CD4-positive, alpha-beta memory T cell (primary cell): Measurements from ENCODE around the gene RASGRP2. TPM values are rescaled to one million over a fixed set of nuclear protein-coding genes. Genes with fewer than 3 reads are reported as not detected.

Experiments used
- CTCF ChIA-PET: fragments of 350-600 bp; sonication (Branson Sonifier 250); formaldehyde crosslinking; loops from one replicate; lab custom pipeline; 2021; ENCODE audit warnings: inconsistent platforms; ENCODE audit not compliant: partially characterized antibody; lab: Charles Lee
- POLR2A ChIA-PET: fragments of 350-600 bp; sonication (Branson Sonifier 250); formaldehyde crosslinking; loops from one replicate; lab custom pipeline; 2021; ENCODE audit not compliant: partially characterized antibody; lab: Charles Lee
- DNase-seq, 5 donors: peaks; one replicate each; pipeline versions ENCODE4 v3.0.0 to v3.0.0-alpha.2; 2020 to 2022; ENCODE audit warnings: mixed read lengths in 1 of 5
- H3K27ac ChIP-seq: one replicate; pipeline ENCODE4 v1.7.0; 2013; ENCODE audit warnings: low read depth, low read length
- H3K27me3 ChIP-seq: 2 replicates; pipeline ENCODE4 v1.7.0; 2013; ENCODE audit warnings: mild to moderate bottlenecking, low read length, moderate library complexity; ENCODE audit not compliant: insufficient read depth
- H3K36me3 ChIP-seq: 2 replicates; pipeline ENCODE4 v1.7.0; 2013; ENCODE audit warnings: mild to moderate bottlenecking, low read length, moderate library complexity; ENCODE audit not compliant: insufficient read depth
- H3K4me1 ChIP-seq: 2 replicates; pipeline ENCODE4 v1.7.0; 2013; ENCODE audit warnings: mild to moderate bottlenecking, low read length, moderate library complexity; ENCODE audit not compliant: insufficient read depth
- H3K4me3 ChIP-seq, 2 donors: one replicate each; pipeline ENCODE4 v1.7.0; 2013; ENCODE audit warnings: low read length in 2 of 2, mild to moderate bottlenecking in 1 of 2
- H3K9me3 ChIP-seq, 2 donors: one replicate each; pipeline ENCODE4 v1.7.0; 2013; ENCODE audit warnings: low read length in 2 of 2, control low read depth in 1 of 2; ENCODE audit not compliant: control insufficient read depth in 1 of 2
- H3K27ac Mint-ChIP-seq, 7 donors: one replicate each; pipeline ENCODE4 v1.8.0; 2020 to 2021; ENCODE audit warnings: mixed read lengths in 7 of 7, mild to moderate bottlenecking in 6 of 7, inconsistent platforms in 3 of 7, moderate library complexity in 3 of 7
- H3K27me3 Mint-ChIP-seq, 2 donors: one replicate each; pipeline ENCODE4 v1.8.0; 2020 to 2021; ENCODE audit warnings: mixed read lengths in 2 of 2
- H3K36me3 Mint-ChIP-seq, 2 donors: one replicate each; pipeline ENCODE4 v1.8.0; 2020 to 2021; ENCODE audit warnings: mixed read lengths in 2 of 2, inconsistent platforms in 1 of 2, mild to moderate bottlenecking in 1 of 2
- H3K4me1 Mint-ChIP-seq, 4 donors: one replicate each; pipeline ENCODE4 v1.8.0; 2020 to 2021; ENCODE audit warnings: mixed read lengths in 4 of 4, mild to moderate bottlenecking in 1 of 4
- H3K4me3 Mint-ChIP-seq, 8 donors: one replicate each; pipeline ENCODE4 v1.8.0; 2020 to 2021; ENCODE audit warnings: mixed read lengths in 8 of 8, mild to moderate bottlenecking in 7 of 8, moderate library complexity in 6 of 8, inconsistent platforms in 3 of 8
- H3K9me3 Mint-ChIP-seq, 8 donors: one replicate each; pipeline ENCODE4 v1.8.0; 2020 to 2021; ENCODE audit warnings: mixed read lengths in 8 of 8, mild to moderate bottlenecking in 5 of 8, inconsistent platforms in 3 of 8, moderate library complexity in 1 of 8
- intact Hi-C: fragments of 100-400 bp; cut with micrococcal nuclease; formaldehyde crosslinking; loops from one replicate; pipeline ENCODE4 v1.15.1; 2023
- polyA plus RNA-seq, 2 donors: library from polyadenylated mRNA; unstranded; fragments of 300-500 nt; fragmentation: Illumina TruSeq; gene quantifications; one replicate each; pipeline ENCODE4 v1.2.3, GENCODE V29; 2021
- total RNA-seq, 2 experiments: library from RNA; stranded (reverse); gene quantifications; one replicate each; pipeline ENCODE4 v1.2.3, GENCODE V29; 2021

The RASGRP2 gene
- total and polyA plus RNA-seq, 4 experiments from 2014 or later = 177 to 463 (median 324) TPM

DNA sequence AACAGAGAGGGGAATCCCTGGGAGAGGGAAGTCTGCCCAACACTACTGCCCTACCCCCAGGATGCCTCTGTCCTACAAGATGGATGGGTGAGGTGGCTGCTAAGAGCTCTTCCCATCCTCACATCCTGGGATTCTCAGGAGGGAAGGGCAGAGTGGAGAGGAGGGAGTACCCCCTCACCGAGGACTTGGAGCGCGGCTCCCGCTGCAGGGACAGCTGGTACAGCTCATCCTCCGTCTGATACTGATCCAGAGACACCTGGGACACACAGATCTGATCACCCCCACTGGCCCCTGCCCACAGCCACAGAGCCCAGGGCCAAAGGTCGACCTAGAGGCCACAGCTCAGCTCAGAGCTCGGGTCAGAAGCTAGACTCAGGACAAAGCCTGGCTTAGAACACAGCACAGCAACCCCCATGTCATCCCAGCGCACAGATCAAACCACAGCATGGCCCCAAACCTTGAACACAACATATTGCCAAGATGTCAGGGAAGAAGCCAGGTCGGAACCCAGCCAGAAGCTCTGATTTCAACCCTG lies 8.2 kb downstream of the RASGRP2 start:
- H3K27ac Mint-ChIP-seq = peak overlapping the region in 4 of 7 donors; percentile 70 to 80 (median 77)
- H3K9me3 ChIP-seq = no peaks in the 10 kb centered on the region
- H3K36me3 Mint-ChIP-seq = peaks cover 44 to 71% of the 10 kb centered on the region in 2 donors
- H3K4me3 ChIP-seq = no peak overlapping the region
- H3K4me1 ChIP-seq = peaks cover 22% of the 10 kb centered on the region
- intact Hi-C loops = no loop called here
- H3K4me1 Mint-ChIP-seq = peaks cover 22 to 58% (median 28%) of the 10 kb centered on the region in 4 donors
- DNase-seq = no peak
- no peak overlapping the region for H3K27ac ChIP-seq
- H3K36me3 ChIP-seq = peaks cover 70% of the 10 kb centered on the region
- CTCF ChIA-PET = interaction anchor here (0.6 to 1.5 kb wide), 4 partner anchors 9 to 47 kb away, joined by 3 to 7 read pairs (median 3); no protein-coding TSS in a partner anchor
- no peak overlapping the region for H3K4me3 Mint-ChIP-seq
- no peaks in the 10 kb centered on the region for H3K27me3 Mint-ChIP-seq
- H3K9me3 Mint-ChIP-seq = no peaks in the 10 kb centered on the region
- POLR2A ChIA-PET = interaction anchor here (0.7 to 26.2 kb wide), 3 partner anchors 8 to 68 kb away, joined by 3 to 1500 read pairs (median 14); partner anchors contain the start of genes MAP4K2, PYGM, RASGRP2 and SF1
- no peaks in the 10 kb centered on the region for H3K27me3 ChIP-seq

DNA sequence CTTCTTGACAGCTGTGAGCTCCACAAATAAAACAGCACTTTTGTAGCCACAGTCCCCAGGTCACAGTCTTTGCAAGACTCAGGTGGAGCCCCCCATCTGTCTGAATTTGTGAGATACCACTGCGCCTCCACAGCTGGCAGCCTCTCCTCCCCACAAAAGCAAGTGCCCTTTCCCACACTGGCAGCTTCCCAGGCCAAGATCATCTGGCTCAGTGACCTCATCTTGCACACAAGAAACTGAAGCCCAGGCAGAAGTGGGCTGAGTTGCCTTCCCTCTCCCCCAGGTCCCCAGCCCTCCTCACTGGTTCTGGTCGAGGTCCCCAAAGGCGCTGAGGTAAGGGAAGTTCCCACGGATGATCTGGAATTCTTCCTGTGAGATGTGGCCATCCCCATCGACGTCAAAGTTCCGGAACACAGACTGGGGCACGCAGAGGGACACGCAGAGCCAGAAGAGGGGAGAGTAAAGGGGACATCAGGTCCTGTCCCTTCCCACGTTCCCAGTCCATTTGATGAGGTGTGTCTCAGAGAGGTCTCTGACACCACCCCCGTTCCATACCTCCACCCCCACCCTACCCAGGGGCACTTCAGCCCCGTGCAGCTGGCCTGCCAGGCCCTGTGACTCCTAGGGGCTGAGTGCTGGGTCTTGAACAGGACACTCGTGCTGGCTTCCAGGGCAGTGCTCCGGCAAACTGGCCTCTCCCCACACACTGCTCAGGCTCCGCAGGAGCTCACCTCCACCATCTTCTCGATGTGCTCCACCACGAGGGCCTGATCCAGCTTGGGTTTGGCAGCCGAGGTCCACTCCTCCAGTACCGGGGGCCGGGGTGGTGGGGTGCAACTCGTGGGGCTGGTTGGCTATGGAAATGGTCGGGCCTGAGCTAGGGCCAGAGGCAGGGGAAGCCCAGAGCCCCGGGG lies 8.9 kb downstream of the RASGRP2 start:
- CTCF ChIA-PET = interaction anchor here (0.6 to 1.5 kb wide), 3 partner anchors 9 to 46 kb away, joined by 3 to 7 read pairs (median 3); no protein-coding TSS in a partner anchor
- Mint-ChIP-seq H3K9me3 (no peaks in the 10 kb centered on the region), H3K4me1 (peaks cover 16 to 50% (median 22%) of the 10 kb centered on the region in 4 donors), H3K27me3 (no peaks in the 10 kb centered on the region), H3K27ac (peak overlapping the region in 3 of 7 donors; percentile 40 to 46 (median 46)), H3K4me3 (no peak overlapping the region), H3K36me3 (peaks cover 41 to 70% of the 10 kb centered on the region in 2 donors)
- no peak overlapping the region for H3K27ac ChIP-seq
- peaks cover 70% of the 10 kb centered on the region for H3K36me3 ChIP-seq
- no peaks in the 10 kb centered on the region for H3K9me3 ChIP-seq
- POLR2A ChIA-PET = interaction anchor here (0.6 to 26.2 kb wide), 4 partner anchors 9 to 68 kb away, joined by 3 to 1500 read pairs (median 8); partner anchors contain the start of genes MAP4K2, PYGM, RASGRP2 and SF1
- peaks cover 14% of the 10 kb centered on the region for H3K4me1 ChIP-seq
- no peak for DNase-seq
- no peaks in the 10 kb centered on the region for H3K27me3 ChIP-seq
- intact Hi-C loops = no loop called here
- H3K4me3 ChIP-seq = no peak overlapping the region

DNA sequence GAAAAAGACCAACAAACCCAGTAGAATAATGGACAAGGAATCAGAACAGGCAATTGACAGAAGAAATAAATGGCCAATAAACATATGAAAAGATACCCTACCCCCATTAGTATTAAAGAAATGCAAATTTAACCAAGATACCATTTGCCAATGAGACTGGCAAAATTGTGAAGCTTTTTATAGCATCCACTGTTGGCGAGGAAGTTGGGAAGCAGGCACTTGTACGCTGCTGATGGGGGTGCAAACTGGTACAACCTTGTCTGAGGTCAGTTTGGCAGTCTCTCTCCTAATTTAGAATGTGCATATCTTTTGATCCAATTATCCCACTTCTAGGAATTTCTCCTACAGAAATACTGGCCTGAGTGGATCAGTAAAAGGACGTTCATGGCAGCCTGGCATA lies 12.3 kb downstream of the RASGRP2 start:
- ChIA-PET POLR2A (interaction anchor here (1.0 to 2.2 kb wide), 2 partner anchors 11 to 13 kb away, joined by 3 to 5 read pairs; no protein-coding TSS in a partner anchor), CTCF (no interaction called here)
- peaks cover 65% of the 10 kb centered on the region for H3K36me3 ChIP-seq
- intact Hi-C loops = no loop called here
- H3K36me3 Mint-ChIP-seq = peaks cover 46 to 68% of the 10 kb centered on the region in 2 donors
- H3K4me3 Mint-ChIP-seq = no peak overlapping the region
- H3K4me3 ChIP-seq = no peak overlapping the region
- peaks cover 15 to 33% (median 20%) of the 10 kb centered on the region in 4 donors for H3K4me1 Mint-ChIP-seq
- no peaks in the 10 kb centered on the region for H3K9me3 Mint-ChIP-seq
- no peak overlapping the region for H3K27ac ChIP-seq
- H3K4me1 ChIP-seq = peaks cover 7% of the 10 kb centered on the region
- H3K27me3 ChIP-seq = no peaks in the 10 kb centered on the region
- DNase-seq = no peak
- H3K9me3 ChIP-seq = no peaks in the 10 kb centered on the region
- peak overlapping the region in 2 of 7 donors; percentile 45 to 72 for H3K27ac Mint-ChIP-seq
- H3K27me3 Mint-ChIP-seq = no peaks in the 10 kb centered on the region

DNA sequence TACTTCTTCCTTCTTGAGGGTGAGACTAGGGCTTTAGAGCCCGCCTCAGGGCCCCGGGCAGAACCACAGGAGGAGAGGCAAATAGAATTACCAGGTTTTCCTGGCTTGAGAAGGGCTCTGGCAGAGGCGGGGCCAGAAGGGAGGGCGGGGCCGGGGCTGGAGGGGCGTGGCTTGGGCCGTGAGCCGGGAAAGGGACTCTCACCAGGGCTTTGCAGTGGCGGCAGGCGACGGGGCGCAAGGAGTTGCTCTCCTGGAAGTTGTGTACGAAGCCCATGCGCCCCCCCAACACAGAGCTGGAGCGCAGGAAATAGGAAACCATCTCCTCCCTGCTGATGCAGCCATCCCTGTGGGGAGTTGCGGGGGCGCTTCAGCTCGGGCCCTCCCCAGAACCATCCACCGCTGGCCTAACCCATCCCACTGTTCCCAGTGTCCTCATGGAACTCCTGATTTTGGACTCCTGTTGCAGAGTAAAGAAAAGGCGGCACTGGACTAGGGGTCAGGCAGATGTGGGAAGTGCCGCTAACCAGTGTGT lies 14.0 kb downstream of the RASGRP2 start:
- peak in 1 of 5 donors; percentile 27 for DNase-seq
- Histone ChIP-seq H3K4me1 (no peaks in the 10 kb centered on the region), H3K36me3 (peaks cover 54% of the 10 kb centered on the region), H3K27ac (no peak overlapping the region), H3K4me3 (no peak overlapping the region), H3K27me3 (no peaks in the 10 kb centered on the region), H3K9me3 (no peaks in the 10 kb centered on the region)
- peaks cover 37 to 62% of the 10 kb centered on the region in 2 donors for H3K36me3 Mint-ChIP-seq
- H3K9me3 Mint-ChIP-seq = no peaks in the 10 kb centered on the region
- no peaks in the 10 kb centered on the region for H3K27me3 Mint-ChIP-seq
- intact Hi-C loops = no loop called here
- ChIA-PET POLR2A (interaction anchor here (1.0 to 2.2 kb wide), 3 partner anchors 11 to 45 kb away, joined by 3 to 5 read pairs (median 5); no protein-coding TSS in a partner anchor), CTCF (no interaction called here)
- no peak overlapping the region for H3K4me3 Mint-ChIP-seq
- H3K4me1 Mint-ChIP-seq = peaks cover 14 to 23% (median 21%) of the 10 kb centered on the region in 4 donors
- H3K27ac Mint-ChIP-seq = no peak overlapping the region

DNA sequence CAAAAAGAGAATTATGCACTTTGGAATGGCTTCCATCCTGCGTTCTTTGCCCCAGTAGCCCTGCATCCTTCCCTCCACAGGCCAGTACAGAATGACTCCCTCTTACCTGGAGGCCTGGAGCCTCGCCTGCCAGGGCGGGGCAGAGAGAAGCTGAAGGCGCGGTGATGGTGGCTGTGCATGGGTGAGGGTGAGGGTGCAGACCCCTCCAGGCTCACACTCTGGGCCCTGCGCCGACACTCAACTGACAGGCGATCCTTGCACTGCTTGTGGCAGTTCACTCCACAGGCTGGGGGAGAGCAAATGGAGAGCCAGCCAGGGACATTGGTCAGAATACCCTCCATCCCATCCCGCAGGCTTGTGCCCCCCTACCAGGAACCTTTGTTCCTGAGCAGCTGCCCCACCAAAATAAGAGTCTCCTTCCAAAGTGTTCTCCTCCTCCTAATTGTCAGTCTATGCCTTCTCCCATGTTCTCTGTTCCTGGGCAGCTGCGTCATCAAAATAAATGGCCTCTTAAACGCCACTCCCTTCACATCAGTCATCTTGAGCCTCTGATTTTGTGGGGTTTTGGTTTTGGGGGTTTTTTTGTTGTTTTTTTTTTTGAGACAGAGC lies 15.1 kb downstream of the RASGRP2 start:
- Mint-ChIP-seq H3K27ac (peak overlapping the region in 1 of 7 donors; percentile 70), H3K4me3 (no peak overlapping the region), H3K27me3 (no peaks in the 10 kb centered on the region), H3K36me3 (peaks cover 30 to 53% of the 10 kb centered on the region in 2 donors), H3K9me3 (no peaks in the 10 kb centered on the region), H3K4me1 (peaks cover 16 to 31% (median 24%) of the 10 kb centered on the region in 4 donors)
- Histone ChIP-seq H3K27me3 (no peaks in the 10 kb centered on the region), H3K27ac (no peak overlapping the region), H3K9me3 (no peaks in the 10 kb centered on the region), H3K4me3 (no peak overlapping the region), H3K4me1 (peaks cover 4% of the 10 kb centered on the region), H3K36me3 (peaks cover 48% of the 10 kb centered on the region)
- intact Hi-C loops = no loop called here
- POLR2A ChIA-PET = interaction anchor here (1.2 kb wide), 1 partner anchor 46 kb away, joined by 3 read pairs; no protein-coding TSS in a partner anchor
- peak in 1 of 5 donors; percentile 33 for DNase-seq
- CTCF ChIA-PET = no interaction called here

DNA sequence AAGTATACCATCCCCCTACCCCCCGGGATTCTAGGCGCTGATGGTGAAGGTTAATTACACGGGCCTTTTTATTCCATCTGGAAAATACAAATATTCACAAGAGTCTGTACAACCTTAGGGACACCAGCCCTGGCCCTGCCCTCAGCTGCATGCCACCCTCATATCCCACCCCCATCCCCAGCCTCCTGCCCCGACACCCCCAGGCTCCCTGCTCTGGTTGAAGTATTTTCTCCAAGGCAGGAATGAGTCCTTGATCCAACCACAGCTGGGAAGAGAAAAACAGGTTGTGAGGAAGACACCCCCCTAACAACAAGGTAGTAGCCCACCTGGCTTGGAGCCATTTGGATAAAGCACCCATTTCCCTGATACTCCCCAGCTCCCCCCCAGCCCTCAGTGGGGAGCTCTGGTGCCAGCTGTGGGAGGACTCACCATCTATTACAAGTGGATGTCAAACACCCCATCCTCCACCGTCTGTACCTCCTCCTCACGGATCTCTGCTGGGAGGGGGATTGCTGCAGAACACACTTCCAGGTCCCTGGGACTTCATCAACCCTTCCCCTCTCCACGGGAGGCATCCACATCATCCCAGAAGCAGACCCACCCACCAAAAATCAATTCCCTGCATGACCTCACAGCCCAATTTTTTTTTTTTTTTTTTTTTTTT lies 16.9 kb downstream of the RASGRP2 start:
- Histone ChIP-seq H3K27ac (no peak overlapping the region), H3K27me3 (peaks cover 5% of the 10 kb centered on the region), H3K36me3 (peaks cover 38% of the 10 kb centered on the region), H3K4me1 (peaks cover 8% of the 10 kb centered on the region), H3K4me3 (no peak overlapping the region), H3K9me3 (no peaks in the 10 kb centered on the region)
- CTCF ChIA-PET = interaction anchor here (1.2 to 2.6 kb wide), 2 partner anchors 38 to 41 kb away, joined by 3 to 10 read pairs; no protein-coding TSS in a partner anchor
- intact Hi-C loops = no loop called here
- POLR2A ChIA-PET = interaction anchor here (0.6 to 4.8 kb wide), 4 partner anchors 12 to 48 kb away, joined by 3 to 20 read pairs (median 3); no protein-coding TSS in a partner anchor
- DNase-seq = no peak
- Mint-ChIP-seq H3K27ac (peak overlapping the region in 5 of 7 donors; percentile 7 to 59 (median 32)), H3K9me3 (no peaks in the 10 kb centered on the region), H3K27me3 (peaks cover 4 to 5% of the 10 kb centered on the region in 2 donors), H3K36me3 (peaks cover 28 to 41% of the 10 kb centered on the region in 2 donors), H3K4me3 (no peak overlapping the region), H3K4me1 (peaks cover 12 to 31% (median 19%) of the 10 kb centered on the region in 4 donors)
